NCI-H128 (cell line): Measurements from ENCODE around the gene NEK1.
"Not testable (repeated sequence)": the region's sequence is repeated elsewhere in the genome, so short reads cannot be mapped to it uniquely, and the experiment has no call there.

Experiments
- DNase-seq: peaks from one replicate; lab custom pipeline; 2025; ENCODE audit not compliant: unreplicated experiment; lab: John Stamatoyannopoulos, UW

NEK1 gene

DNA sequence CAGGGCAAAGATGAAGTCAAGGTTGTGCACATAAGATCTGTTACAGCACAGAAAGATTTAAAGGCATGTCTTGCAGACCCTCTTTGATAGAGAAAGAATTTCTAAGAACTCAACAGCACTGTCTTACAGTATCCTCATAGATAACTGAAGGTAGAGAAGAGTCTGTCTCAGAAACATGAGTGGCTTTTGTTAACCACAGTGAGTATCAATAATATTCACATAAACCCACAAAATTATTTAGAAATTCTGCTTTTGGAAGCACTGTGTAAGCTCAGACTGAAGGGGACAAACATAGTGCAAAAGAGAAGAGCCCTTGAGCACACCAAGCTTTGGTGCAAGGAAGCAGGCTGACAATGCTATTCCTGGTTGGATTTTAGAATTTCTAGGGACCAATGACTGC is 175.6 kb downstream of the NEK1 start:
- DNase-seq = no peak

DNA sequence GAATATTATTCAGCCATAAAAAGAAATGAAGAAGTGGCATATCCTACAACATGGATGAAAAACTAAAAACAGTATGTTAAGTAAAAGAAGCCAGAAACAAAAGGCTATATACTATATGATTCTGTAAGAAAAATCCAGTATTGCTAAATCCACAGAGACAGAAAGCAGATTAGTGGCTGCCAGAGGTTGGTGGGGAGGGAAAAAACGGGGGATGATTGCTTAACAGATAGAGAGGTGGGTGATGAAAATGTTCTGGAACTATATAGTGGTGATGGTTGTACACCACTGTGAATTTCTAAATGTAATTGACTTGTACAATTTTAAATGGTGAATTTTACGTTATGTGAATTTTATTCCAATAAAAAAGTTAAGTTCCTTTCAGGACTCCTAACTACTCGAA is 184.0 kb downstream of the NEK1 start:
- no peak for DNase-seq

DNA sequence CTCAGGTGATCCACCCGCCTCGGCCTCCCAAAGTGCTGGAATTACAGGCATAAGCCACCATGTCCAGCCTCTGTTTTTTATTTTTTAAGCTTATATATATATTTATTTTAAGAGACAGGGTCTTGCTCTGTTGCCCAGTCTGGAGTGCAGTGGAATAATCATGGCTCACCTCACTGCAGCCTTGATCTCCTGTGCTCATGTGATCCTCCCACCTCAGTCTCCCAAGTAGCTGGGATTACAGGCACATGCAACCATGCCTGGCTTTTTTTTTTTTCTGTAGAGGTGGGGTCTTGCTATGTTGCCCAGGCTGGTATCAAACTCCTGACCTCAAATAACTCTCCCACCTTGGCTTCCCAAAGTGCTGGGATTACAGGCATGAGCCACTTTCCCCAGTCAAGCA is 184.7 kb downstream of the NEK1 start:
- DNase-seq = not testable (repeated sequence)

DNA sequence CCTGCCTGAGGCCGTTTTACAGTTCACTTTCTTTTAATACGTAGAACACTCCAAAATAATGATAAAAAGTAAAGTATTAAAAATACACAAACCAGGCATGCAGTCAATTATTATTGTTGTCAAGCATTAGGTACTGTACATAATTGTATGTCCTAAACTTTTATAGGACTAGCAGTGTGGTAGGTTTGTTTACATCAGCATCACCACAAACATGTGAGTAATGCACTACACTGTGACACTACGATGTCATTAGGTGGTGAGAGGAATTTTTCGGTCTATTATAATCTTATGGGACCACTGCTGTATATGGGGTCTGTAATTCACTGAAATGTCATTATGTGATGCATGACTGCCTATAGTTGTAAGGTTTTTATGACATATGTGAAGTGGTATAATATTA is 192.1 kb downstream of the NEK1 start:
- DNase-seq = no peak

DNA sequence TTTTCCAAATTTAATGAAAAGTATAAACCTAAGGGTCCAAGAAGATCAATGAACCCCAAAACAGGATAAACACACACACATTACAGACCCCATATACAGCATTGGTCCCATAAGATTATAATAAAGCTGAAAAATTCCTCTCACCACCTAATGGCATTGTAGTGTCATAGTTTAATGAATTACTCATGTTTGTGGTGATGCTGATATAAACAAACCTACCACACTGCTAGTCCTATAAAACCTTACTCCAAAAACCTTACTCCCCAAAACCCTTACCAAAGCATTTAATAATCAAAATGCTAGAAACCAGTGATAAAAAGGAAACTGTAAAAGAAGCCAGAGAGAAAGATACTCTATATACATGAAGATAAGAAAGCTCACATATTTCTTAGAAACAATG is 193.5 kb downstream of the NEK1 start:
- no peak for DNase-seq

DNA sequence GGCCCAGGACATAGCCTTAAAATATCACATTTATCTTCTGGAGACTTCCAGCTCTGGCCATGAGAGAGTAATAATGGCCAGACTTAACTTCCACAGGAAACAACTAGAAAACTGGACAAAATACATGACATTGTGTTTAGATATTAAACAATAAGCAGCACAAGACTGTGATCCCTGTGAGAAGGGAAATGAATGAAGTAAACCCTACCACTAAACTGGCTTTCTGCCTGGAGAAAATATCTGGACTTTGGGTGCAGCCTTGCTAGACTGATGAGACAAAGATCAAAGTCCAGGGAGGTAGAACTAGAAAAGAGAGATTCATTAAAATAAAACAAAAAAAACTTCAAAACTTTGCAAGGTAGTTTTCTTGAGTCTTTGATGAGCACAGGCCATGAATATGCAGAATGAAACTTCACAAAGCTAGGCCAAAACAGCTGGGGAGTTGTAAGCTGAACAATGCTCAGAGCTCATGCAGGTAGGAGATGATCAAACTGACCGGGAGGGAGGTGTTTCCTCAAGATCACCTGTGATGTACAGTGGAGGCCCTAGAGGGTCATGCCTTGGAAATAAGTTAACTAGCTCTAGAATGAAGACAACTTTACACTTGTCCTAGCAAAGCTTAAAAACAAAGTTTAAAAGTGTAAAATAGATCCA is 194.6 kb downstream of the NEK1 start:
- DNase-seq = no peak

DNA sequence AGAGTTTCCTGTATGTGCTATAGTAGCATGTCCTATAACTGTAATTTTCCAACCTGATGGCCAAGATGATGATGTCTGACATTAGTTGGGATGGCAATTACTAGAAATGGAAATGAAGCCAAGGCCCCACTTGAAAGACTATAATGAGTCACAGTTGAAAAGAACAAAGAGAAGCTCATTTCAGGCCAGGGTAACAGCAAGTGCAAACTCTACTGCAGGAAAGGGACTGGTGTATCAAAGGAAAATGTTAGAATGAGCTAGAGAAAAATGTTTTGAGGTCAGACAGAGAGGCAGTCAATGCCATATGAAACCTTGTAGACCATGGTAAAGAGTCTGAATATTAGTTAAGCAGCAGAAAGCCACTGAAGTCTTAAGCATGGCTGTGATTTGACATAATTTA is 195.4 kb downstream of the NEK1 start:
- no peak for DNase-seq

DNA sequence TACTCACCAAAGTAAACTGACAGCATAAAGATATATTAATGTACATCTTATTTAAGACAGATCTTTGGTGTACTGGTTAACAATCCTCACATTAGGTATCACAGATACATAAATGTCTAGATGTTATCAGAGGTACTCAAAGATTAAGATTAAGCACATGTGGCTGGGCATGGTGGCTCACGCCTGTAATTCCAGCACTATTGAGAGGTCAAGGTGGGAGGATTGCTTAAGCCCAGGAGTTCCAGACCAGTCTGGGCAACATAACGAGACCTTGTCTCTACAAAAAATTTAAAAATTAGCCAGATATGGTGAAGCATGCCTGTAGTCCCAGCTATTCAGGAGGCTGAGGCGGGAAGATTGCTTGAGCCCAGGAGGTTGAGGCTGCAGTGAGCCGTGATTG is 195.9 kb downstream of the NEK1 start:
- no peak for DNase-seq

DNA sequence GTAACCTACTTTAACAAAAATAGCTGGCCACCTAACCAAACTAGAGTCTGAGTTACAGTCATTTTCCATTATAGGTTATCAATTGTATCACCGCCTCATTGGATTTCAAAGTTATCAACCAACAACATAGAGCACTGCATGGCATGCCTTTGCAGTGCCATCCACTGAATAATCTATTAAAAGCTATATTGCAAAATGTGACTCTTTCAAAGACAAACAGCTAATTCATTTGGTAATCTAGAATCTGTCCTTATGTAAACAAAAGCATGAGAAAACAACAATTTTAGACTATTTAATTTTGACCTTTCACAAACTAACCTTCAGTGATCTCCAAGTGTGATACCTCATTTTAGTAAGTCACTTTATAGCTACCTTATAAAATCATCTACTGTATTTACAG is 197.5 kb downstream of the NEK1 start:
- no peak for DNase-seq

DNA sequence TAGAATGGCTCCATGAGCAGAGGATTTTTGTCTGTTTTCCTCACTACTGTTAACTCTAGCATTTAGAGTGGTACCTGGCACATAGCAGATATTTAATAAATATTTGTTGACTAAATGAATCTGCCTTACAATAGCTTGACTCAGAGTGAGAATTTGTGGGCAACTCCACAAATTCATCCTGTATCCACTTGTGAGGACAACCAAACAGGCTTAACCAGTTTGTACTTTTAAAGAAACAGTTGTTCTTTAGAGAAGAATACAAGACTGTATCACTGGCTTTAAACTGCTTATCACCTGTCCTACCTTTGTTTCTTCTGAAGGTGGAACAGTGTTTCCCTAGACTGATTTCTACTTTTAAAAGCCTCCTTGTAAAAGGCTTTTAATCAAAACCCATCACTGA is 200.3 kb downstream of the NEK1 start:
- no peak for DNase-seq

DNA sequence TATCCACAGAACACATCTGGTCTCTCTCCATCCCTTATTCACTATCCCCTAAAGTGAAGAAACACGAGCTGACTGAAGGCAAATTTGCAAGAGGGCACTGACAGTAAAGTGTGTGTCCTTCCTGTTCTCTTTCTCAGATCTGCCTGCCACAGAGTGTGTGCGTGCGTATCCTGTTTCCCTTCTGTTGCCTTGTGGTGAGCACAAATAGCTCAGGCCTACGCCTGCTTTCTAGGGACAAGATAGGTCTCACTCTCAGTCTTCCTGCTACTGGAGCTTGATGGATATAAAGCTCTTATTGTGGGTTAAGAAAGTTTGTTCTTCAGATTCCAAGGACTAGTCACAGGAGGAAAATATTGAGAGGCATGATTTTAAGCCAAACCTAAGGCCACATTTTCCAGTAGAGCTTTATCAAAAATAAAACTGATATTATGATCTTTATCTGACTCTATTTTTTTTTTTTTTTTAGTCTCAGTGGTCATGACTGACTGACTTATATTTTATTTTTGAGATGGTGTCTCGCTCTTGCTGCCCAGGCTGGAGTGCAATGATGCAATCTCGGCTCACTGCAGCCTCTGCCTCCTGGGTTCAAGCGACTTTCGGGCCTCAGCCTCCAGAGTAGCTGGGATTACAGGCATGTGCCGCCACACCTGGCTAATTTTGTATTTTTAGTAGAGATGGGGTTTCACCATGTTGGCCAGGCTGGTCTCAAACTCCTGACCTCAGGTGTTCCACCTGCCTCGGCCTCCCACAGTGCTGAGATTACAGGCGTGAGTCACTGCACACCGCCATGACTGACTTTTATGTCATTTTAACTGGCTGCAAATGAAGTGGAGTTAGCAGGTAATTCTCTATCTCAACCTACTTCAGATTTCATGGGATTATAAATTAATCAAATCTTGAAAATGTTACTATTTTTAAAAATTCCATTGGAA is 201.3 kb downstream of the NEK1 start:
- DNase-seq = no peak

DNA sequence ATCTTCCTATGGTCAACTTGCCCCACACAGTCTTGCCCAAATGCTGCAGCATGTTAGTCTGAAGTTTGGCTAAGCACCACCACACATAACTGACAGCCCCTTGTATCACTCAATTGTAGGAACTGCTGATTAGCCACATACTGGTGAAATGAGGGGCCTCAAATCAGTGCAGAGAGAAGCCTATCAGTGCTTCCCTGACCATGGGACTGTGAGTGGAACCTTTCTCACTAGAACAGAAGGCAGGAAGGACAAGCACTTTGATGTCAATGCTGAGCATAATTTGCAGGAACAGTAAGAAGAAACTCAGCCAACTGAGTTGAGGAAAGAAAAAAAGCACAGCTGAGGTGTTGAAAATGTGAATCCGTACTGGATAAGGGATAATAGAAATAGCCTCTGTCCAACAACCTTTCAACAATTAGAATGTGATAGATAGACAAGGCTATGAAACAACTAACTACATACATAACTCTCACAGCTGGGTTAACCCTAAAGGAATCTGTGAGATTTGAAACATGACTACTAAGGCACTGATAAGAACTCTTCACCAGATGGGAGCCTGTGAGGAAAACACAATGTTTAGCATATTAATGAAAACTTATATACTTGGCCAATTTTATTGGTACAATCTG is 205.1 kb downstream of the NEK1 start:
- DNase-seq = no peak

DNA sequence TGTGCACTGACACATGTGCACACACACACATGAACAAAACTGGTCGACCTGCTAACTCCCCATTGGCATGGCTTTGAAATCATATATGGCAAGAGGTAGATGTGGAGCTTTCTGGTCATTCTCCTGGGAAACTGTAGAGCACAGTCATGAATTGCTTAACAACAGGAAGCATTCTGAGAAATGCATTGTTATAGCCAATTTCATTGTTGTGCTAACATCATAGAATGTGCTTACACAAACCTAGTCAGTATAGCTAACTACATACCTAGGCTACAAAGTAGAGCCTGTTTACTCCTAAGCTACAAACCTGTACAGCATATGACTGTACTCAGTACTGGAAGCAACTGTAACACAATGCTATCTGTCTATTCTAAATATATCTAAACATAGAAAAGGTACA is 207.4 kb downstream of the NEK1 start:
- DNase-seq = no peak

DNA sequence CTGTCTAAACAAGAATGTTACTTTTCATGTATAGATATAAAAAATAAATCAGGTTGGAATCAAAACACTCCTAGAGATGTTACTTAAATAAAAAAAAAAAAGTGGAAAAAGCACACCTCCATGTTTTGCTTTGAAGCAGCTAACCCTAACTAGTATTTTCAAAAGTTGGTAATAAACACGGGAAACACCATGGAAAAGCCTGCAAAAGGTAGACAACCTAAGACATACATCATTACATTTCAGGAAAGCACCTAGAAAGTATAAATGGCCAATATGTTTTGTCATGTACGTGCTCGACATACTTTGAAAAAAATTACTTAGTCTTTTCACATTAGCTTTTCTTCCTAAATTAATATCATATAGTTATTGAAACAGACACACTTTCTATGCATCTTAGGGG is 211.6 kb downstream of the NEK1 start:
- no peak for DNase-seq

DNA sequence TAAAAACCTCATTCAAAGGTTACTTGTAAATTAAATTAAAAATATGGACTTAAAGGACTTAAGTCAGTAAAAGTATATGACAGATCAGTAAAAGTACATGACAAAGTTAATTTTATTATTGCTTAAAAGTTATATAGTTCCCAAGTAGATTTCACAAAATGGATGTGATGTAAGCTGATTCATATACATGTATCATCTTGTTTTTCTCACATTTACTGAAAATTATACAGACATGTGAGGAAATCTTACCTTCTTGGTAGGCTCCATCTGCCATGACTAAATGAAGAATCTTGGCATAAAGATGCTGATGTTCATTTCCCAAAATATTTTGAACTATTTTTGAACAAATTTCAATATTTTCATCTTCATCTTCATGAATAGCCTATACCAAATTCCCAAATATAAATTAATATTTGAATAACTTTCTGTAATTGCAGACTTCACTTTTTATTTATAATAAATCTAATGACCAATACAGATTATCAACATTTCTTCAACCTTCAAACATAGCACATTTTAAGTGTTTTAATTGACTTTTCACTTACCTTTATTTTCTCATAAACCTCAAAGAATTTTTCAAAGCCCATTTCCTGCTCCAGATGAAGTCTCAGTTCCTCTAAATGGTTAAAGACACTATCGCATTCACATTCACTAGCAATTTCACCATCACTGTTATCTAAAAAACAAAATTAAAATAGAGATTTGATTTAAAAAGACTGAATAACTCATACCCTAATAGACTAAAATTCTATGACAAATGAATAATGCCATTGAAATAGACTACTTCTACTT is 212.2 kb downstream of the NEK1 start:
- DNase-seq = no peak

DNA sequence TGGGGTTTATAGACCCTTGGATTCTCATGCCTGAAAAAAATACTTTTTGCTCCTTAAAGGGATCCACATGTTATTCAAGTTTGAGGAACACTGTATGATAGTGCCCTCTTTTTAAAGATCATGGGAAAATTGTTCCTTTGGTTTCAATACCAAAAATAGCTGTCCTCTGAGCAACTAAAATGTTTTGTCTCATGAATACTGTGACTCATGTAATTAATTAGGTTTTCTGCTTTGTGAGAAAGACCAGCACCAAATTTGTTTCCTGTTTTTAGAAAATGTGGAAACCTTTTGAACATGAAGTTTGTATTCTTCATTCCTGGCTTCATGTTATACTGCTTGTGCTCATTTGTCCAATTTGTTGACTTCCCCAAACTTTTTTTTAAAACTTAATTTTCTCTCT is 214.1 kb downstream of the NEK1 start:
- no peak for DNase-seq

DNA sequence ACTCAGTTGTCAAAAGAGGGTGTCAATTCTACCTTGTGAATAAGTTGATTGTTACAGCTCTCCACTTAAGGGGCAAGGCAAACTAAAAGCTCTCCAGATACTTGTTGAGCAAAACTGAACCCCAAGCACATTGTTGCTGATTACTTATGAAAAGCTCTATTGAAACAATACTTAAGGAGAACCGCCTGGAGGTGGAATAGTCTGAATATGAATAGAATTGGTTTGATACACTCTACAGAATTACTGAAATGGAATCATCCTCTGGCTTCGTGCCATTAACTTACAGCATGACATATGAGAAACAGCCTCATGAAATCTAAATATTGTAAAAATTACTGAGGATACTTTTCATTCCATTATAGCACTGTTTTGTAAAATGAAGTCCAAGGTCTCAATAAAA is 214.6 kb downstream of the NEK1 start:
- DNase-seq = peak; percentile 38

DNA sequence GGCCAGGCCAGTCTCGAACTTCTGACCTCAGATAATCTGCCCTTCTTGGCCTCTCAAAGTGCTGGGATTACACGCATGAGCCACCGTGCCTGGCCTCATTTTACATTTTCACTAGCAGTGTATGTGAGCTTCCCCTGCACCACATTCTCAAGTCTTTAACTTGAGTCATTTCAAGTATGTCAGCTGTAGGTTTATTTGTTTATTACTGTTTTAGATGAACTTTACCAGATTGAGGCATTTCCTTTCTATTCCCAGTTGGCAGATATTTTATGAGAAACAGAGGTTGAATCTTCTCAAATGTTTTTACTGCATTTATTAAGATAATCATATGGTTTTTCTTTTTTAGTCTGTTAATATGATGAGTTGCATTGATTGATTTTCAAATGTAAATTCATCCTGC is 227.0 kb downstream of the NEK1 start:
- DNase-seq = no peak

DNA sequence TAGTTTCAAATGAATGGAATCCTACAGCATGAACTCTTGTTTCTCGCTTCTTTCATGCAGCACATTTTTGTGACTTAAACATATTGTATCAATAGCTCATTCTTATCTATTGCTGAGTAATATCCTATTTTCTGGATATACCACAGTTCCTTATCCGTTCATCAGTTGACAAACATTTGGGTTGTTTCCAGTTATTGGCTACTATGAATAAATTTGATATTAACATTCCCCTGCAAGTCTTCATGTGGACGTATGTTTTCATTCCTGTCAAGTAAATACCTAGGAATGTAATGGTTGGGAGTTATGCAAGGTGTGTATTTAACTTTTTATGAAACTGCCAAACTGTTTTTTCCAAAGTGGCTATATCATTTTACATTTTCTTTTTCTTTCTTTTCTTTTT is 227.6 kb downstream of the NEK1 start:
- DNase-seq = no peak

DNA sequence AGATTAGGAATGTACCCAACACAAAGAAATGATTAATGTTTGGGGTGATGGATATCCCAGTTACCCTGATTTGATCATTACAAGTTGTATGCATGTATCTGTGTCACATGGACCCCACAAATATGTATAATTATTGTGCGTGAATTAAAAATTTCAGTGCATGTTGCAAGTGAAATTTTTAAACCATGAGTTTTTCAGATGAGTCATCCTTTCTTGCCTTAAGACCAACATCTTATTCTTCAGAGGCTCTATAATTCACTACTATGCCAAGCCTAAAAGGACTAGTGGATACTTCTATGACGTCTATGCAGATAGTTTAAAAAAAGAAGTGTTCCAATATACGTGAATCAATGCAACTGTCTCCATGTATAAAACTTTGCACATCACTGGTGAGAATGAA is 228.7 kb downstream of the NEK1 start:
- DNase-seq = no peak

DNA sequence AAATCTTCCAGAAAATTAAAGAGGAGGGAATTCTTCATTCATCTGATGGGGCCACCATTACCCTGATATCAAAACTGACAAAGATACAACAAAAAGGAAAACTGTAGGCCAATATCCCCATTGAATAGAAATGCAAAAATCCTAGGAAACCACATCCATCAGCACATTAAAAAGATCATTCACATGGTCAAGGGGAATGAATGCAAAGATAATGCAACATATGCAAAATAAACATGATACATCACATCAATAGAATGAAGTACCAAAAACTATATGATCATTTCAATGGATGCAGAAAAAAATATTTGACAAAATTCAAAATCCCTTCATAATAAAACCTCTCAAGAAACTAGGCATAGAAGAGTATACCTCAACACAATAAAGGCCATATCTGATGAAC is 232.7 kb downstream of the NEK1 start:
- DNase-seq = no peak
